HEK293T (cell line): ENCODE measurements around the gene ABI3BP.
A peak's percentile ranks its signal among the peaks of the same experiment; 100 is the strongest.

Experiments
- CTCF ChIA-PET: fragments of 350-600 bp; formaldehyde crosslinking; extraction: SDS; loops from one replicate; lab custom pipeline; 2021; ENCODE audit warnings: antibody characterized with exemption, inconsistent platforms; lab: Yijun Ruan, JAX
- POLR2A ChIA-PET: fragments of 350-600 bp; formaldehyde crosslinking; extraction: SDS; loops from one replicate; lab custom pipeline; 2020; ENCODE audit warnings: antibody characterized with exemption, inconsistent platforms; lab: Yijun Ruan, JAX
- DNase-seq: peaks from one replicate; pipeline ENCODE4 v3.0.0; 2012; ENCODE audit warnings: mixed read lengths; ENCODE audit errors: extremely low spot score
- ARNT ChIP-seq: fragments of 450-650 bp; IDR thresholded peaks from 2 replicates; pipeline ENCODE4 v1.6.1; 2017; ENCODE audit warnings: mild to moderate bottlenecking
- BHLHE40 ChIP-seq: fragments of 450-650 bp; IDR thresholded peaks from 2 replicates; pipeline ENCODE4 v1.6.1; 2016; ENCODE audit warnings: mild to moderate bottlenecking, moderate library complexity, borderline replicate concordance
- CTBP1 ChIP-seq: fragments of 450-650 bp; IDR thresholded peaks from 2 replicates; pipeline ENCODE4 v1.6.1; 2016; ENCODE audit warnings: borderline replicate concordance
- ELF4 ChIP-seq: fragments of 450-650 bp; IDR thresholded peaks from 2 replicates; pipeline ENCODE4 v1.6.1; 2017; ENCODE audit warnings: antibody characterized with exemption
- FOXA1 ChIP-seq: fragments of 450-650 bp; IDR thresholded peaks from 2 replicates; pipeline ENCODE4 v1.6.1; 2016; ENCODE audit warnings: mild to moderate bottlenecking
- FOXK2 ChIP-seq: fragments of 450-650 bp; IDR thresholded peaks from 2 replicates; pipeline ENCODE4 v1.6.1; 2016; ENCODE audit warnings: mild to moderate bottlenecking
- FOXM1 ChIP-seq: fragments of 450-650 bp; IDR thresholded peaks from 2 replicates; pipeline ENCODE4 v1.6.1; 2017; ENCODE audit warnings: mild to moderate bottlenecking, borderline replicate concordance
- HDGF ChIP-seq: fragments of 450-650 bp; IDR thresholded peaks from 2 replicates; pipeline ENCODE4 v1.6.1; 2017; ENCODE audit warnings: antibody characterized with exemption, borderline replicate concordance
- L3MBTL2 ChIP-seq: fragments of 450-650 bp; conservative IDR thresholded peaks from 2 replicates; pipeline ENCODE4 v1.6.1; 2016; ENCODE audit warnings: mild to moderate bottlenecking
- LEF1 ChIP-seq: fragments of 450-650 bp; IDR thresholded peaks from 2 replicates; pipeline ENCODE4 v1.6.1; 2017; ENCODE audit warnings: mild to moderate bottlenecking, borderline replicate concordance
- NFRKB ChIP-seq: fragments of 450-650 bp; IDR thresholded peaks from 2 replicates; pipeline ENCODE4 v1.6.1; 2016; ENCODE audit warnings: mild to moderate bottlenecking, moderate library complexity
- SP1 ChIP-seq: fragments of 450-650 bp; IDR thresholded peaks from 2 replicates; pipeline ENCODE4 v1.6.1; 2017
- SUZ12 ChIP-seq: fragments of 450-650 bp; IDR thresholded peaks from 2 replicates; pipeline ENCODE4 v1.6.1; 2016; ENCODE audit warnings: mild to moderate bottlenecking
- TARDBP ChIP-seq: fragments of 450-650 bp; IDR thresholded peaks from 2 replicates; pipeline ENCODE4 v1.6.1; 2016
- ZNF384 ChIP-seq: fragments of 450-650 bp; IDR thresholded peaks from 2 replicates; pipeline ENCODE4 v1.6.1; 2016
- TF ChIP-seq, protein P1 (sequence below): fragments of 450-650 bp; IDR thresholded peaks from 2 replicates; pipeline ENCODE4 v1.6.1; 2016

The ABI3BP gene

GRCh38 chr3:100993309-100993708 is at the start of gene ABI3BP:
TSS of gene ABI3BP (minus strand) at chr3:100993421. CDS start at chr3:100993384, 37 bp downstream.
- no peak for TF ChIP-seq FOXM1
- TF ChIP-seq ZNF384 = peak; percentile 95
- peak; percentile 59 for DNase-seq

GRCh38 chr3:101039285-101039684 is 46.1 kb upstream of the ABI3BP start:
- no peak for DNase-seq
- TF ChIP-seq NFRKB = no peak
- no peak for TF ChIP-seq HDGF
- TF ChIP-seq LEF1 = no peak
- TF ChIP-seq, protein P1, sequence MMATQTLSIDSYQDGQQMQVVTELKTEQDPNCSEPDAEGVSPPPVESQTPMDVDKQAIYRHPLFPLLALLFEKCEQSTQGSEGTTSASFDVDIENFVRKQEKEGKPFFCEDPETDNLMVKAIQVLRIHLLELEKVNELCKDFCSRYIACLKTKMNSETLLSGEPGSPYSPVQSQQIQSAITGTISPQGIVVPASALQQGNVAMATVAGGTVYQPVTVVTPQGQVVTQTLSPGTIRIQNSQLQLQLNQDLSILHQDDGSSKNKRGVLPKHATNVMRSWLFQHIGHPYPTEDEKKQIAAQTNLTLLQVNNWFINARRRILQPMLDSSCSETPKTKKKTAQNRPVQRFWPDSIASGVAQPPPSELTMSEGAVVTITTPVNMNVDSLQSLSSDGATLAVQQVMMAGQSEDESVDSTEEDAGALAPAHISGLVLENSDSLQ = no peak
- no peak for TF ChIP-seq BHLHE40
- TF ChIP-seq TARDBP = no peak
- TF ChIP-seq L3MBTL2 = no peak
- TF ChIP-seq FOXA1 = no peak
- TF ChIP-seq SP1 = no peak
- POLR2A ChIA-PET = no interaction called here
- CTCF ChIA-PET = no interaction called here

More at GRCh38 chr3:100993309-100993708, at the start of gene ABI3BP:
- ChIA-PET CTCF (no interaction called here), POLR2A (interaction anchor here (0.8 kb wide), 1 partner anchor 284 kb away, joined by 3 read pairs; the partner anchor contains the start of gene TFG)

DNA sequence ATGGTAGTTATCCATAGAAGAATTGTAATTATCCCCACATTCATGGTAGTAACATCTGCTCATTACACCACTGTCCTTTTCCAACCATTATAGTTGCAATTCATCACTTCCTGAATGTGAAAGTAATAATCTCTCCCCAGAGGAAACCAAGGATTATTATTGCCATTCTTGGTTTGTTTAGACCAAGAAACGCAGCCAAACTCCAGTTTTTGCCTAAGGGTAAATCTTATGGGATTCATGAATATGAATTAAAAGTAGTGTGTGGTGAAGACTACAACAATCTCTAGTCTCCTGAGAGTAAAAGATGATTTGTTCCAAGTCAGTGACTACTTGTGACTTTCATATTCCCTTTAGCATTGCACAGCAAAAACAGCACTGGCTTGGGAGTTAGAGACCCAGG is 45.7 kb upstream of the ABI3BP start:
- no peak for DNase-seq
- ChIA-PET POLR2A (no interaction called here), CTCF (no interaction called here)
- TF ChIP-seq, protein P1 = no peak
- TF ChIP-seq SP1 (no peak), BHLHE40 (no peak), HDGF (no peak), L3MBTL2 (no peak), LEF1 (no peak), FOXK2 (no peak), NFRKB (no peak), CTBP1 (no peak), FOXA1 (no peak), SUZ12 (no peak), ARNT (no peak), FOXM1 (no peak), ELF4 (no peak), TARDBP (no peak), ZNF384 (no peak)

GRCh38 chr3:101038393-101038792 is 45.2 kb upstream of the ABI3BP start:
- no peak for DNase-seq
- ChIA-PET POLR2A (no interaction called here), CTCF (no interaction called here)
- TF ChIP-seq CTBP1 = no peak
- no peak for TF ChIP-seq LEF1
- no peak for TF ChIP-seq SUZ12
- no peak for TF ChIP-seq TARDBP
- TF ChIP-seq BHLHE40 = no peak
- no peak for TF ChIP-seq ELF4
- TF ChIP-seq HDGF = no peak
- no peak for TF ChIP-seq FOXM1
- no peak for TF ChIP-seq NFRKB
- TF ChIP-seq L3MBTL2 = no peak
- TF ChIP-seq SP1 = no peak
- TF ChIP-seq FOXK2 = no peak
- TF ChIP-seq FOXA1 = no peak
- TF ChIP-seq, protein P1 = no peak
- no peak for TF ChIP-seq ZNF384
- TF ChIP-seq ARNT = no peak

DNA sequence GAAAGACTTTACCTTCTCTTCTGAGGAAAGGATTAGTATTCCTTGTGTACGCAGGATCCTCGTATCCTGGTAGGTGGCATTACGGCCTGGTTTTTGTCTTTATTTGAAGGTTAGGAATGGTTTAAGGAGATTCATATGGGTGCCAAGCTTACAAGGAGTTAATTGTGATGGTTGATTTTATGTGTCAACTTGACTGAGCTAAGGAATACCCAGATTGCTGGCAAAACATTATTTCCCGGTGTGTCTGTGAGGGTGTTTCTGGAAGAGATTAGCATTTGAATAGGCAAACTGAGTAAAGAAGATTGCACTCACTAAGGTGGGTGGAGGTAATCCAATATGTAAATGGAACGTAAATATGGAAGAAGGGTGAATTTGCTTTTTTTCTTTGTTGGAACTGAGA is 44.4 kb upstream of the ABI3BP start:
- POLR2A ChIA-PET = no interaction called here
- no peak for TF ChIP-seq FOXM1
- TF ChIP-seq, protein P1 = no peak
- TF ChIP-seq SUZ12 = no peak
- no peak for TF ChIP-seq ARNT
- no peak for TF ChIP-seq FOXK2
- TF ChIP-seq ELF4 = no peak
- no peak for TF ChIP-seq LEF1
- TF ChIP-seq TARDBP = no peak
- no peak for TF ChIP-seq NFRKB
- TF ChIP-seq ZNF384 = no peak
- no peak for TF ChIP-seq CTBP1
- TF ChIP-seq HDGF = no peak
- TF ChIP-seq FOXA1 = no peak
- TF ChIP-seq SP1 = no peak
- no peak for TF ChIP-seq BHLHE40
- TF ChIP-seq L3MBTL2 = no peak
- no peak for DNase-seq
- CTCF ChIA-PET = no interaction called here

GRCh38 chr3:101036676-101037075 is 43.5 kb upstream of the ABI3BP start:
- TF ChIP-seq BHLHE40 = no peak
- TF ChIP-seq ELF4 = no peak
- no peak for TF ChIP-seq L3MBTL2
- TF ChIP-seq FOXM1 = no peak
- no peak for TF ChIP-seq FOXA1
- TF ChIP-seq SUZ12 = no peak
- TF ChIP-seq NFRKB = no peak
- TF ChIP-seq ARNT = no peak
- TF ChIP-seq, protein P1 = no peak
- no peak for TF ChIP-seq HDGF
- TF ChIP-seq CTBP1 = no peak
- TF ChIP-seq FOXK2 = no peak
- TF ChIP-seq LEF1 = no peak
- no peak for DNase-seq
- POLR2A ChIA-PET = no interaction called here
- CTCF ChIA-PET = no interaction called here
